Pancreas (tissue), 10 donors: ENCODE data around the gene ATG9B. TPM values are rescaled to one million over a fixed set of nuclear protein-coding genes. Genes with fewer than 3 reads are reported as not detected.

Experiments
- ATAC-seq, 4 donors: fragments of 200-7000 bp; cut with Tn5 transposase; one replicate each; pipeline versions ENCODE4 v1.8.0 to v1.9.1; 2020; ENCODE audit warnings: mild to moderate bottlenecking in 4 of 4, moderate library complexity in 4 of 4
- DNase-seq, 6 donors: peaks; one replicate each; pipeline ENCODE4 v3.0.0-alpha.2; 2020
- FAIRE-seq: peaks from 2 replicates; lab custom pipeline; 2012; peaks lifted over from hg19 to GRCh38; lab: Jason Lieb, UNC
- H3K27ac ChIP-seq, 4 donors: fragments of 200-600 bp; sonication (generic); 1 replicate in 3 of 4; 2 replicates in 1 of 4; pipeline versions ENCODE4 v1.5.0 to v1.8.0; 2020
- H3K27me3 ChIP-seq, 4 donors: fragments of 200-600 bp; one replicate each; pipeline ENCODE4 v1.8.0; 2021
- H3K36me3 ChIP-seq, 3 donors: fragments of 200-600 bp; sonication (generic) in 1 of 3; one replicate each; pipeline versions ENCODE4 v1.5.0 to v1.8.0; 2020 to 2021
- H3K4me1 ChIP-seq, 3 donors: fragments of 200-600 bp; one replicate each; pipeline ENCODE4 v1.8.0; 2021
- H3K4me3 ChIP-seq, 4 donors: fragments of 200-600 bp; sonication (generic) in 2 of 4; one replicate each; pipeline versions ENCODE4 v1.5.0 to v1.8.0; 2020 to 2021
- H3K9me3 ChIP-seq, 4 donors: fragments of 200-600 bp; one replicate each; pipeline ENCODE4 v1.8.0; 2021
- CTCF ChIP-seq, 4 donors: fragments of 200-600 bp; sonication (generic) in 3 of 4; IDR thresholded peaks; one replicate each; pipeline versions ENCODE4 v1.5.0 to v1.8.0; 2021; ENCODE audit warnings: antibody characterized with exemption in 4 of 4
- WGBS, 2 donors: extraction: QIAGEN DNeasy Blood & Tissue Kit; methylation state at CpG; one replicate each; pipeline ENCODE4 v1.1.7; 2013; 5-methylcytosine and 5-hydroxymethylcytosine counted together
- intact Hi-C, 3 donors: fragments of 100-400 bp; cut with DNase I; formaldehyde crosslinking; loops; one replicate each; pipeline versions ENCODE4 v1.11.1 to v1.14.2; 2022
- polyA plus RNA-seq, 2 donors: library from polyadenylated mRNA; stranded (reverse); fragments of 200-250 nt; gene quantifications; one replicate each; pipeline ENCODE4 v1.2.3, GENCODE V29; 2013
- total RNA-seq, 6 donors: library from RNA; stranded (reverse); fragmentation: NEBNext Ultra II Directional in 4 of 6; extraction: Animal tissue kit (Norgen Biotek cat#: 25700) in 4 of 6; gene quantifications; one replicate each; pipeline versions ENCODE4 v1.2.1 to v1.2.4, GENCODE V29; 2021 to 2023
- donor health status: healthy with polysubstance abuse.
- donor health status: DM: no; HTN: no; CAD: no; lungs with moderate emphysema.
- donor health status: DM: no; HTN: no; CAD: no.
- donor health status: control.
- donor health status: control.
- donor health status: Bipolar disorder and iron deficiency.
- donor health status: DM: yes; HTN: yes; CAD: no.
- donor health status: DM: no; HTN: no; CAD: no.
- donor health status: DM: no; HTN: no; CAD: no.
- donor health status: DM: yes; HTN: yes; CAD: no.

Gene ATG9B
- total and polyA plus RNA-seq, 8 donors, result 0.06 to 1.5 (median 0.28) TPM; not detected in 1

GRCh38 chr7:150986099-150986512 lies 38.2 kb downstream of the ATG9B start:
- WGBS, 2 donors, result 7 to 12% methylated on average over 16 of the region's 16 CpGs
- ATAC-seq (peak in 3 of 4 donors; percentile 83 to 86 (median 83)), FAIRE-seq (no peak), DNase-seq (peak in 5 of 6 donors; percentile 46 to 80 (median 67))
- Histone ChIP-seq H3K36me3 (no peaks in the 10 kb centered on the region), H3K4me1 (no peaks in the 10 kb centered on the region), H3K9me3 (no peaks in the 10 kb centered on the region), H3K27ac (no peak overlapping the region), H3K27me3 (peaks cover 0 to 12% (median 0%) of the 10 kb centered on the region in 4 donors), H3K4me3 (no peak overlapping the region)
- TF ChIP-seq CTCF (IDR thresholded peaks at IDR 0.05), result peak; percentile 23 to 47 (median 26)
- intact Hi-C loops, result loop anchor here in 2 of 3 donors (5.0 kb wide), 1 partner anchor 89 kb away; no protein-coding TSS in a partner anchor

GRCh38 chr7:150983893-150984368 lies 40.4 kb downstream of the ATG9B start:
- Histone ChIP-seq H3K36me3 (no peaks in the 10 kb centered on the region), H3K4me3 (no peak overlapping the region), H3K27ac (no peak overlapping the region), H3K27me3 (peaks cover 0 to 12% (median 0%) of the 10 kb centered on the region in 4 donors), H3K4me1 (no peaks in the 10 kb centered on the region), H3K9me3 (no peaks in the 10 kb centered on the region)
- ATAC-seq, result peak in 3 of 4 donors; percentile 42 to 71 (median 54)
- WGBS, 2 donors, result 3 to 12% methylated on average over 2 of the region's 2 CpGs
- DNase-seq, result peak in 3 of 6 donors; percentile 30 to 51 (median 31)
- no peak for TF ChIP-seq CTCF (IDR thresholded peaks at IDR 0.05)
- no peak for FAIRE-seq
- intact Hi-C loops, result no loop called here

GRCh38 chr7:150982351-150982750 lies 41.9 kb downstream of the ATG9B start:
- ATAC-seq (no peak), FAIRE-seq (no peak), DNase-seq (peak in 2 of 6 donors; percentile 14 to 18)
- 25 to 27% methylated on average over 3 of the region's 3 CpGs for WGBS, 2 donors
- intact Hi-C loops, result no loop called here
- H3K27me3 ChIP-seq, result peaks cover 0 to 13% (median 0%) of the 10 kb centered on the region in 4 donors
- H3K27ac ChIP-seq, result no peak overlapping the region
- no peaks in the 10 kb centered on the region for H3K36me3 ChIP-seq
- no peak overlapping the region for H3K4me3 ChIP-seq
- no peaks in the 10 kb centered on the region for H3K9me3 ChIP-seq
- TF ChIP-seq CTCF (IDR thresholded peaks at IDR 0.05), result no peak
- H3K4me1 ChIP-seq, result no peaks in the 10 kb centered on the region

- intact Hi-C loops, result no loop called here
- Histone ChIP-seq H3K27me3 (peaks cover 0 to 14% (median 0%) of the 10 kb centered on the region in 4 donors), H3K4me3 (no peak overlapping the region), H3K4me1 (no peaks in the 10 kb centered on the region), H3K27ac (no peak overlapping the region), H3K9me3 (no peaks in the 10 kb centered on the region), H3K36me3 (no peaks in the 10 kb centered on the region)
- no peak for TF ChIP-seq CTCF (IDR thresholded peaks at IDR 0.05)
- no peak for DNase-seq
- ATAC-seq, result no peak
- WGBS, 2 donors, result 49 to 52% methylated on average over 6 of the region's 6 CpGs
- FAIRE-seq, result no peak
Observed at GRCh38 chr7:150981644-150982043, 42.6 kb downstream of the ATG9B start.

GRCh38 chr7:150980663-150981062 lies 43.6 kb downstream of the ATG9B start:
- ATAC-seq, result no peak
- no peaks in the 10 kb centered on the region for H3K4me1 ChIP-seq
- no peak for TF ChIP-seq CTCF (IDR thresholded peaks at IDR 0.05)
- H3K36me3 ChIP-seq, result no peaks in the 10 kb centered on the region
- H3K27me3 ChIP-seq, result peaks cover 0 to 11% (median 0%) of the 10 kb centered on the region in 4 donors
- no peak overlapping the region for H3K4me3 ChIP-seq
- no peak for FAIRE-seq
- 41 to 53% methylated on average over 2 of the region's 2 CpGs for WGBS, 2 donors
- intact Hi-C loops, result no loop called here
- H3K9me3 ChIP-seq, result no peaks in the 10 kb centered on the region
- DNase-seq, result no peak
- no peak overlapping the region for H3K27ac ChIP-seq
